RCC 7860 (cell line): ENCODE results near the gene ST7.
"Not testable (repeated sequence)": the region's sequence is repeated elsewhere in the genome, so short reads cannot be mapped to it uniquely, and the experiment has no call there.

ENCODE experiments used
- DNase-seq: peaks from one replicate; pipeline ENCODE4 v3.0.0-alpha.2; 2015; ENCODE audit warnings: low spot score
- FAIRE-seq: peaks from 2 replicates; lab custom pipeline; 2012; peaks lifted over from hg19 to GRCh38; lab: Jason Lieb, UNC

Gene ST7

GRCh38 chr7:117021366-117021765 is 68.1 kb downstream of the ST7 start:
- no peak for FAIRE-seq
- no peak for DNase-seq

- DNase-seq = no peak
- no peak for FAIRE-seq
These were observed 68.7 kb downstream of the ST7 start for GRCh38 chr7:117021986-117022385.

GRCh38 chr7:117023325-117023854 is 70.1 kb downstream of the ST7 start:
- FAIRE-seq (no peak), DNase-seq (no peak)

- DNase-seq = no peak
- FAIRE-seq = no peak
These were observed 71.5 kb downstream of the ST7 start for GRCh38 chr7:117024811-117025210.

- no peak for DNase-seq
- no peak for FAIRE-seq
These were observed 72.6 kb downstream of the ST7 start for GRCh38 chr7:117025891-117026290.

- not testable (repeated sequence) for FAIRE-seq
These were observed 77.0 kb downstream of the ST7 start for GRCh38 chr7:117030346-117030745.

GRCh38 chr7:117030793-117031192 is 77.5 kb downstream of the ST7 start:
- not testable (repeated sequence) for DNase-seq, FAIRE-seq

More at GRCh38 chr7:117030346-117030745, 77.0 kb downstream of the ST7 start:
- DNase-seq = not testable (repeated sequence)

GRCh38 chr7:117032810-117033209 is 79.5 kb downstream of the ST7 start:
- DNase-seq = no peak
- no peak for FAIRE-seq

GRCh38 chr7:117034851-117035464 is 81.7 kb downstream of the ST7 start:
- DNase-seq (no peak), FAIRE-seq (no peak)

- FAIRE-seq (no peak), DNase-seq (no peak)
These were observed 82.2 kb downstream of the ST7 start for GRCh38 chr7:117035465-117035862.

- FAIRE-seq = no peak
These were observed 82.9 kb downstream of the ST7 start for GRCh38 chr7:117036053-117036669.

GRCh38 chr7:117036836-117037235 is 83.5 kb downstream of the ST7 start:
- no peak for DNase-seq

More at GRCh38 chr7:117036053-117036669, 82.9 kb downstream of the ST7 start:
- DNase-seq = no peak

GRCh38 chr7:117038408-117038807 is 85.1 kb downstream of the ST7 start:
- no peak for FAIRE-seq
- no peak for DNase-seq

More at GRCh38 chr7:117036836-117037235, 83.5 kb downstream of the ST7 start:
- no peak for FAIRE-seq

- FAIRE-seq = no peak
- no peak for DNase-seq
These were observed 87.7 kb downstream of the ST7 start for GRCh38 chr7:117041007-117041406.

- DNase-seq (no peak), FAIRE-seq (no peak)
These were observed 88.5 kb downstream of the ST7 start for GRCh38 chr7:117041822-117042221.

GRCh38 chr7:117043108-117043825 is 90.0 kb downstream of the ST7 start:
- FAIRE-seq (no peak), DNase-seq (no peak)

GRCh38 chr7:117044664-117045063 is 91.4 kb downstream of the ST7 start:
- DNase-seq (no peak), FAIRE-seq (no peak)

- no peak for DNase-seq
- FAIRE-seq = no peak
These were observed 92.8 kb downstream of the ST7 start for GRCh38 chr7:117045927-117046710.

- DNase-seq = no peak
- no peak for FAIRE-seq
These were observed 94.2 kb downstream of the ST7 start for GRCh38 chr7:117047496-117047895.

GRCh38 chr7:117048114-117048866 is 95.0 kb downstream of the ST7 start:
- DNase-seq (no peak), FAIRE-seq (no peak)
